OCI-LY1 (cell line): Measurements from ENCODE around the gene SEZ6.

ENCODE experiments used
- H2AFZ ChIP-seq: fragments of 200-600 bp; sonication (generic), shearing (Covaris generic); 2 replicates; pipeline ENCODE4 v1.6.0; 2014; ENCODE audit warnings: antibody characterized with exemption, mild to moderate bottlenecking, low read length
- H3F3A ChIP-seq: fragments of 200-600 bp; sonication (generic), shearing (Covaris generic); 2 replicates; pipeline ENCODE4 v1.6.0; 2014; ENCODE audit warnings: mild to moderate bottlenecking, antibody characterized with exemption, low read length, moderate library complexity; ENCODE audit not compliant: insufficient read depth
- H3K27ac ChIP-seq: fragments of 200-600 bp; sonication (generic); 2 replicates; pipeline ENCODE4 v1.5.1; 2014; ENCODE audit warnings: low read length, mixed run types, mild to moderate bottlenecking, low read depth; ENCODE audit not compliant: poor library complexity, severe bottlenecking
- H3K27me3 ChIP-seq: fragments of 200-600 bp; sonication (generic); 2 replicates; pipeline ENCODE4 v1.6.0; 2014; ENCODE audit warnings: antibody characterized with exemption, mild to moderate bottlenecking, low read length, moderate library complexity; ENCODE audit not compliant: insufficient read depth
- H3K36me3 ChIP-seq: fragments of 200-600 bp; sonication (generic); 2 replicates; pipeline ENCODE4 v1.6.1; 2014; ENCODE audit warnings: mild to moderate bottlenecking, antibody characterized with exemption, low read length, moderate library complexity, mixed read lengths; ENCODE audit not compliant: insufficient read depth
- H3K4me1 ChIP-seq: fragments of 200-600 bp; sonication (generic); 2 replicates; pipeline ENCODE4 v1.5.1; 2014; ENCODE audit warnings: mild to moderate bottlenecking, low read length, moderate library complexity; ENCODE audit not compliant: insufficient read depth, severe bottlenecking
- H3K4me2 ChIP-seq: fragments of 200-600 bp; sonication (generic), shearing (Covaris generic); 2 replicates; pipeline ENCODE4 v1.6.1; 2014; ENCODE audit warnings: low read length
- H3K4me3 ChIP-seq: fragments of 200-600 bp; sonication (generic); 2 replicates; pipeline ENCODE4 v1.5.1; 2014; ENCODE audit warnings: low read length, low read depth, mild to moderate bottlenecking, mixed read lengths; ENCODE audit not compliant: poor library complexity, severe bottlenecking
- H3K79me2 ChIP-seq: fragments of 200-600 bp; shearing (Covaris generic); 2 replicates; pipeline ENCODE4 v1.6.1; 2016; ENCODE audit warnings: mixed run types, low read length, mixed read lengths; ENCODE audit not compliant: insufficient read depth
- H3K9ac ChIP-seq: fragments of 200-600 bp; sonication (generic), shearing (Covaris generic); 2 replicates; pipeline ENCODE4 v1.6.1; 2014; ENCODE audit warnings: mild to moderate bottlenecking, low read length, mixed read lengths
- H3K9me2 ChIP-seq: fragments of 200-600 bp; sonication (generic), shearing (Covaris generic); 2 replicates; pipeline ENCODE4 v1.6.1; 2014; ENCODE audit warnings: low read depth, mild to moderate bottlenecking, low read length, mixed read lengths
- H3K9me3 ChIP-seq: fragments of 200-600 bp; shearing (Covaris generic); 2 replicates; pipeline ENCODE4 v1.6.1; 2014; ENCODE audit warnings: low read length, mixed read lengths
- H4K20me1 ChIP-seq: fragments of 200-600 bp; sonication (generic), shearing (Covaris generic); 2 replicates; pipeline ENCODE4 v1.6.0; 2016; ENCODE audit warnings: mild to moderate bottlenecking, low read length; ENCODE audit not compliant: insufficient read depth
- CTCF ChIP-seq: fragments of 200-600 bp; sonication (generic), shearing (Covaris generic); IDR thresholded peaks from 2 replicates; pipeline ENCODE4 v1.5.1; 2017; ENCODE audit warnings: mild to moderate bottlenecking, antibody characterized with exemption, low read length, moderate library complexity, mixed read lengths
- EZH2 ChIP-seq: fragments of 200-600 bp; sonication (generic), shearing (Covaris generic); IDR thresholded peaks from 2 replicates; pipeline ENCODE4 v1.8.0; 2017; ENCODE audit warnings: borderline replicate concordance, mixed run types, mild to moderate bottlenecking, antibody characterized with exemption, low read length, moderate library complexity, mixed read lengths

SEZ6 gene

GRCh38 chr17:28950017-28950751 lies 55.6 kb downstream of the SEZ6 start:
- no peaks in the 10 kb centered on the region for H4K20me1 ChIP-seq
- H3K4me1 ChIP-seq: peaks cover 46% of the 10 kb centered on the region
- no peaks in the 10 kb centered on the region for H3F3A ChIP-seq
- H3K4me2 ChIP-seq: peak overlapping the region; percentile 94
- no peak for TF ChIP-seq EZH2
- no peak for TF ChIP-seq CTCF
- H3K4me3 ChIP-seq: peak overlapping the region; percentile 94
- peak overlapping the region; percentile 88 for H3K27ac ChIP-seq
- no peaks in the 10 kb centered on the region for H3K27me3 ChIP-seq
- H3K36me3 ChIP-seq: peaks cover 20% of the 10 kb centered on the region; the same call in 1 of the 2 replicates
- peaks cover 56% of the 10 kb centered on the region for H3K79me2 ChIP-seq
- no peak overlapping the region for H2AFZ ChIP-seq
- H3K9ac ChIP-seq: peak overlapping the region; percentile 92
- H3K9me3 ChIP-seq: no peaks in the 10 kb centered on the region
- no peaks in the 10 kb centered on the region for H3K9me2 ChIP-seq

DNA sequence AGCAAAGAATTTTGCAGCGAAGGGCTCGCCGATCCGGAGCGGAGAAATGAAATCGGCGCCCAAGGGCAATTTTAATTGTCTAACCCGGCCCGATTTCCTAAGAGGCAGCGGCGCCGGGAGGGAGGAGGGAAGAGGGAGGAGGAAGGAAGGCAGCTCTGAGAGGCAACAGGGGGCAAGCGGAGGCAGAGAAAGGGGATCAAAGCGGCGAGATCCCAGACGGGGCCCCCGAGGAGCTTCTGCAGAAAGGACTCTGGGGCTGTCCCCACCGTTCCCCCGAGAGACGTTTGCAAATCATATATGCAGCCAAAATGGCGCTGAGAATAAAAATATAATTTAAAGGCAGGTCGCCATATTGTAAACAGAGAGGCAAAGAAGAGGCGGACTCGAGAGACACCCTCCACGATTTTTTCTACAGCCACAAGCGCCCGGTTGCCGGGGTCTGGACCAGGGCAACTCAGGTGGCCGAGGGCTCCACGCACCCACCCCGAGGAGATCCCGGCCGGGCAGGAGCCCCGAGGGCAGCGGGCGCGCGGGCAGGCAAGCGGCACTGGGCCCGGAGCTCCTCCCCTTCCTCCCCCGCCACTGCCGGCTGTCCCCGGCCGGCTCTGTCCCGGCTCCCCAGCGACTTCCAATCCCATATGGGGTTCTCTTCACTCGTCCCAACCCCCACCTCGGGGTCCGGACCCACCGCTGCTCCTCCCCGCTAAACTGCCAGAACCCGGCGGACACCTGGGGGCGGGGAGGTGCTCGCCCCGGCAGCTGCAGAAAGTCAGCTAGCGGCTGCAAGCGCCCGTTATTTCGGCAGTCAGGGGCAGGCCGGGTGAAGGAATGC lies 56.4 kb downstream of the SEZ6 start:
- peak overlapping the region; percentile 94 for H3K4me3 ChIP-seq
- H3K4me2 ChIP-seq: peak overlapping the region; percentile 94
- H3K36me3 ChIP-seq: peaks cover 25% of the 10 kb centered on the region
- H3K9me3 ChIP-seq: no peaks in the 10 kb centered on the region
- no peaks in the 10 kb centered on the region for H3K9me2 ChIP-seq
- TF ChIP-seq EZH2: no peak
- no peak for TF ChIP-seq CTCF
- peaks cover 3% of the 10 kb centered on the region; the same call in 1 of the 2 replicates for H4K20me1 ChIP-seq
- peaks cover 52% of the 10 kb centered on the region for H3K4me1 ChIP-seq
- H3K27me3 ChIP-seq: no peaks in the 10 kb centered on the region
- H3K9ac ChIP-seq: peak overlapping the region; percentile 92
- no peak overlapping the region for H2AFZ ChIP-seq
- peak overlapping the region; percentile 88 for H3K27ac ChIP-seq
- H3K79me2 ChIP-seq: peaks cover 63% of the 10 kb centered on the region
- H3F3A ChIP-seq: no peaks in the 10 kb centered on the region

- Histone ChIP-seq H3K9me3 (no peaks in the 10 kb centered on the region), H3K79me2 (peaks cover 69% of the 10 kb centered on the region), H3K9ac (peak overlapping the region; percentile 92), H3K4me1 (peaks cover 52% of the 10 kb centered on the region), H3K36me3 (peaks cover 31% of the 10 kb centered on the region), H3K27me3 (no peaks in the 10 kb centered on the region), H2AFZ (no peak overlapping the region), H3K9me2 (no peaks in the 10 kb centered on the region), H3K4me2 (peak overlapping the region; percentile 94), H4K20me1 (peaks cover 3% of the 10 kb centered on the region; the same call in 1 of the 2 replicates), H3F3A (no peaks in the 10 kb centered on the region), H3K4me3 (peak overlapping the region; percentile 94), H3K27ac (peak overlapping the region; percentile 88)
- TF ChIP-seq CTCF (no peak), EZH2 (no peak)
Measured at GRCh38 chr17:28948873-28949184, 57.0 kb downstream of the SEZ6 start.
